IPS-18a (cell line): ENCODE results near the gene HSPB1.
"Not testable (repeated sequence)": the region's sequence is repeated elsewhere in the genome, so short reads cannot be mapped to it uniquely, and the experiment has no call there.

Source experiments
- H3K27ac ChIP-seq: one replicate; pipeline ENCODE4 v1.5.1; 2013; ENCODE audit warnings: low read length
- H3K27me3 ChIP-seq: one replicate; pipeline ENCODE4 v1.6.1; 2013; ENCODE audit warnings: mild to moderate bottlenecking, low read length; ENCODE audit not compliant: control insufficient read depth, insufficient read depth
- H3K36me3 ChIP-seq: one replicate; pipeline ENCODE4 v1.6.1; 2013; ENCODE audit warnings: low read depth, low read length; ENCODE audit not compliant: control insufficient read depth
- H3K4me1 ChIP-seq: one replicate; pipeline ENCODE4 v1.6.1; 2013; ENCODE audit warnings: low read depth, low read length; ENCODE audit not compliant: control insufficient read depth
- H3K4me3 ChIP-seq: one replicate; pipeline ENCODE4 v1.5.1; 2013; ENCODE audit warnings: low read length
- H3K9ac ChIP-seq: one replicate; pipeline ENCODE4 v1.6.1; 2013; ENCODE audit warnings: mild to moderate bottlenecking, low read length, moderate library complexity
- H3K9me3 ChIP-seq: one replicate; pipeline ENCODE4 v1.6.1; 2013; ENCODE audit warnings: low read depth, low read length; ENCODE audit not compliant: control insufficient read depth

Gene HSPB1

GRCh38 chr7:76314740-76315139, 12.3 kb downstream of the HSPB1 start:
- not testable (repeated sequence) for H3K27ac ChIP-seq, H3K27me3 ChIP-seq, H3K9ac ChIP-seq, H3K36me3 ChIP-seq, H3K9me3 ChIP-seq, H3K4me3 ChIP-seq
- H3K4me1 ChIP-seq, result peaks cover 15% of the 10 kb centered on the region

DNA sequence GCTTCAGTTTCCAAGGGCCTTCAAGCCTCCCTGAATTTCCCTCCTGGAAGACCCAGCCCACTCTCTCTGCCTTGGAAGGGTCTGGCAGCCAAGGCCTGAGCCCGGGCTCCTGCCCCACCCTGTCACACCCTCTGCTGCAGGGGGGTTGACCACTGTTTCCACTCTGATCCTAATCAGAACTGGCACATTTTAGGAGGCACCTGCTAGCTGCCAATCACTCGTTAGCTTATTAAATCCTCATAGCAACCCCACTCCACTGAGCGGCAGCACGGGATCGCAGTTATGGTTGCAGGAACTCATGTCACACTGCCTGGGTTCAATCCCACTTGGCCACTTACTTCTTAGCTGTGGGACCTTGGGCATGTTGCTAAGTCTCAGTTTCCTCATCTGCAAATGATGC, 12.9 kb downstream of the HSPB1 start:
- H3K4me3 ChIP-seq, result no peak overlapping the region
- H3K4me1 ChIP-seq, result peaks cover 15% of the 10 kb centered on the region
- H3K27me3 ChIP-seq, result no peaks in the 10 kb centered on the region
- H3K36me3 ChIP-seq, result no peaks in the 10 kb centered on the region
- H3K9me3 ChIP-seq, result no peaks in the 10 kb centered on the region
- no peak overlapping the region for H3K9ac ChIP-seq
- no peak overlapping the region for H3K27ac ChIP-seq

GRCh38 chr7:76316984-76317781, 14.7 kb downstream of the HSPB1 start:
- Histone ChIP-seq H3K36me3 (no peaks in the 10 kb centered on the region), H3K27ac (peak overlapping the region; percentile 61), H3K4me1 (peaks cover 15% of the 10 kb centered on the region), H3K27me3 (no peaks in the 10 kb centered on the region), H3K4me3 (peak overlapping the region; percentile 47), H3K9ac (peak overlapping the region; percentile 47), H3K9me3 (no peaks in the 10 kb centered on the region)

GRCh38 chr7:76317782-76318487, 15.5 kb downstream of the HSPB1 start:
- Histone ChIP-seq H3K4me1 (peaks cover 15% of the 10 kb centered on the region), H3K9ac (peak overlapping the region; percentile 78), H3K36me3 (no peaks in the 10 kb centered on the region), H3K27ac (peak overlapping the region; percentile 61), H3K9me3 (no peaks in the 10 kb centered on the region), H3K27me3 (no peaks in the 10 kb centered on the region), H3K4me3 (peak overlapping the region; percentile 62)

DNA sequence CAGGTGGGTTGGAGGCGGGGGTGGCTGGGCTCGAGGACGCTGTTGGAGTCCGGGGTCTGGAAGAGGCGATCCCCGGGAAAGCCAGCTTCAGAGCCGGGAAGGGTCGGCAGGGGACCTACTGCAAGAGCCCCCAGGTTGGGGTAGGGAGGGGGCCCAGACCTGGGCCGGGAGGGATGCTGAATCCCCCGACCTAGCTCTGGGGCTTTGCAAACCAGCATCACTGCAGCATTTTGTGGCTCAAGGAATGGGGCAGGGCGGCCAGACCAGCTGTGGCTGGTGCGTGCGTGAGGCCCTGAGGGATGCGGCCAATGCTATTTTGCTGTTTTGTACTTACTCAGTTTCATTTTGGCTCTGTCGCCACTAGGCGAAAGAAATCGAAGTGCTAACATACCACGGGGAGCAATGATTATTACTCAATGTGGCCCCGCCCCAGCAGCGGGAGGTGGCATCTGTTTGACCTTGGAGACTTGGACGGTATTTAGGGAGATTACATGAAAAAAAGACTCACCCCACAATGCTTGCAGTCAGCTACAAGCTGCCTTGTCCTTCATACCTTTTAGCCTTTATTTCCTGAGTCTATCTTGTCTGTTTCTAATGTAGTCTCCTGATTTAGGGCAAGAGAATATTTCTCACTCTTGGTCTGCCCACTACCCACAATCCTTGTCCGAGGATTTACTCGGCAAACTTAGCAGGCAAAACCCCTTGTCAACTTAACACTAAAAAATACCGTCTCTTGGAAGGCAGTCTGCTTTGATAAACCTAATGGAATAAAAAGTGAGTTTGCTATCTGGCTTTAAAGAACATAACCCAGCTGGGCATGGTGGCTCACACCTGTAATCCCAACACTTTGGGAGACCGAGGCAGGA, 16.2 kb downstream of the HSPB1 start:
- Histone ChIP-seq H3K27ac (peak overlapping the region; percentile 52), H3K4me1 (peaks cover 15% of the 10 kb centered on the region), H3K9ac (peak overlapping the region; percentile 78), H3K27me3 (no peaks in the 10 kb centered on the region), H3K9me3 (no peaks in the 10 kb centered on the region), H3K36me3 (no peaks in the 10 kb centered on the region), H3K4me3 (peak overlapping the region; percentile 62)

DNA sequence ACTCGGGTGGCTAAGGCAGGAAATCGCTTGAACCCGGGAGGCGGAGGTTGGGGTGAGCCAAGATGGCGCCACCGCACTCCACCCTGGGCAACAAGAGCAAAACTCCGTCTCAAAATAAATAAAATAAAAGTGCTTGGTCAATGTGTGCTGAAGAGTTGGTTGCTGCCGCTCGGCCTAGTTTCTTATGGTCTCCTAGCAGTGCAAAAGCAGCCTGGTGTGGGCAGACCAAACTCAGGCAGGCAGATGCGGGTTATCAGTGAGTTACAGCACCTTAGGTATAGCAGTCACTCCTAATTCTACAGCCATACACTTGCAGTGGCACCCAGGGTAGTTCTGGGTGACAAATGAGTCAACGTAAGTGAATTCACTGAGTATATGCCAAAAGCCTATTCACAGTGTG, 22.6 kb downstream of the HSPB1 start:
- peaks cover 46% of the 10 kb centered on the region for H3K36me3 ChIP-seq
- no peaks in the 10 kb centered on the region for H3K9me3 ChIP-seq
- H3K27ac ChIP-seq, result no peak overlapping the region
- H3K4me1 ChIP-seq, result no peaks in the 10 kb centered on the region
- H3K27me3 ChIP-seq, result no peaks in the 10 kb centered on the region
- H3K9ac ChIP-seq, result no peak overlapping the region
- H3K4me3 ChIP-seq, result no peak overlapping the region

GRCh38 chr7:76325811-76326210, 23.3 kb downstream of the HSPB1 start:
- H3K9me3 ChIP-seq, result no peaks in the 10 kb centered on the region
- H3K9ac ChIP-seq, result no peak overlapping the region
- no peaks in the 10 kb centered on the region for H3K27me3 ChIP-seq
- no peak overlapping the region for H3K27ac ChIP-seq
- peaks cover 50% of the 10 kb centered on the region for H3K36me3 ChIP-seq
- H3K4me3 ChIP-seq, result no peak overlapping the region
- H3K4me1 ChIP-seq, result no peaks in the 10 kb centered on the region

GRCh38 chr7:76326646-76327233, 24.3 kb downstream of the HSPB1 start:
- H3K27ac ChIP-seq, result no peak overlapping the region
- no peaks in the 10 kb centered on the region for H3K4me1 ChIP-seq
- peaks cover 54% of the 10 kb centered on the region for H3K36me3 ChIP-seq

GRCh38 chr7:76327610-76328009, 25.1 kb downstream of the HSPB1 start:
- Histone ChIP-seq H3K36me3 (peaks cover 57% of the 10 kb centered on the region), H3K9ac (no peak overlapping the region), H3K27ac (no peak overlapping the region), H3K27me3 (no peaks in the 10 kb centered on the region), H3K9me3 (no peaks in the 10 kb centered on the region), H3K4me3 (no peak overlapping the region), H3K4me1 (no peaks in the 10 kb centered on the region)

More at GRCh38 chr7:76326646-76327233, 24.3 kb downstream of the HSPB1 start:
- no peak overlapping the region for H3K4me3 ChIP-seq
- no peak overlapping the region for H3K9ac ChIP-seq
- no peaks in the 10 kb centered on the region for H3K9me3 ChIP-seq
- H3K27me3 ChIP-seq, result no peaks in the 10 kb centered on the region

GRCh38 chr7:76328389-76328788, 25.9 kb downstream of the HSPB1 start:
- Histone ChIP-seq H3K27ac (no peak overlapping the region), H3K27me3 (no peaks in the 10 kb centered on the region), H3K9ac (no peak overlapping the region), H3K4me1 (no peaks in the 10 kb centered on the region), H3K36me3 (peaks cover 57% of the 10 kb centered on the region), H3K4me3 (no peak overlapping the region), H3K9me3 (no peaks in the 10 kb centered on the region)

DNA sequence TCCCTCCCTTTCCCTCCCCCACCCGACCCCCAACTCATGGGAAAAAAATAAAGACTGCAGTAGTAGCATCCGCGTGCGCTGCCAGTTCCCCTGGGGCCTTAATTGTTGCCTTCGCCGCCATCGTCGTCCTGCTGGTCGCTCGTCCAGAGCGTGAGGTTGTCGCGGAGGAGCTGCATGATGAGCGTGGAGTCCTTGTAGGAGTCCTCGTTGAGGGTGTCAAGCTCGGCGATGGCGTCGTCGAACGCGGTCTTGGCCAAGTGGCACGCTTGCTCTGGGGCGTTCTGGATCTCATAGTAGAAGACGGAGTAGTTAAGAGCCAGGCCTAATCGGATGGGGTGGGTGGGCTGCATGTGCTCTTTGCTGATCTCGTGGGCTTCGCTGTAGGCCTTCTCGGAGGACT, 27.0 kb downstream of the HSPB1 start:
- no peaks in the 10 kb centered on the region for H3K27me3 ChIP-seq
- no peaks in the 10 kb centered on the region for H3K9me3 ChIP-seq
- no peak overlapping the region for H3K27ac ChIP-seq
- peaks cover 55% of the 10 kb centered on the region for H3K36me3 ChIP-seq
- no peak overlapping the region for H3K9ac ChIP-seq
- H3K4me3 ChIP-seq, result no peak overlapping the region
- H3K4me1 ChIP-seq, result no peaks in the 10 kb centered on the region
